Nephron (organoid): Measurements from ENCODE around the gene PDE6B.

ENCODE experiments used
- H3K27ac Mint-ChIP-seq, 3 experiments: 2 replicates each; pipeline ENCODE4 v1.8.0; 2020; ENCODE audit warnings: mixed read lengths in 3 of 3, mild to moderate bottlenecking in 2 of 3, moderate library complexity in 1 of 3
- H3K27me3 Mint-ChIP-seq: 2 replicates; pipeline ENCODE4 v1.8.0; 2021; ENCODE audit warnings: low read depth, mild to moderate bottlenecking, moderate library complexity, mixed read lengths
- H3K36me3 Mint-ChIP-seq: 2 replicates; pipeline ENCODE4 v1.8.0; 2020; ENCODE audit warnings: low read depth, mixed read lengths
- H3K4me1 Mint-ChIP-seq: 2 replicates; pipeline ENCODE4 v1.8.0; 2020; ENCODE audit warnings: mixed read lengths
- H3K4me3 Mint-ChIP-seq, 3 experiments: 2 replicates each; pipeline ENCODE4 v1.8.0; 2020; ENCODE audit warnings: mild to moderate bottlenecking in 3 of 3, mixed read lengths in 3 of 3, moderate library complexity in 2 of 3
- H3K9me3 Mint-ChIP-seq: 2 replicates; pipeline ENCODE4 v1.8.0; 2020; ENCODE audit warnings: mixed read lengths
- TF ChIP-seq, protein P1 (sequence below), 3 experiments: fragments of 200-600 bp; sonication (generic); IDR thresholded peaks; one replicate each; pipeline ENCODE4 v1.5.0; 2021; ENCODE audit warnings: antibody characterized with exemption in 3 of 3; ENCODE audit not compliant: unreplicated experiment in 3 of 3

PDE6B gene

DNA sequence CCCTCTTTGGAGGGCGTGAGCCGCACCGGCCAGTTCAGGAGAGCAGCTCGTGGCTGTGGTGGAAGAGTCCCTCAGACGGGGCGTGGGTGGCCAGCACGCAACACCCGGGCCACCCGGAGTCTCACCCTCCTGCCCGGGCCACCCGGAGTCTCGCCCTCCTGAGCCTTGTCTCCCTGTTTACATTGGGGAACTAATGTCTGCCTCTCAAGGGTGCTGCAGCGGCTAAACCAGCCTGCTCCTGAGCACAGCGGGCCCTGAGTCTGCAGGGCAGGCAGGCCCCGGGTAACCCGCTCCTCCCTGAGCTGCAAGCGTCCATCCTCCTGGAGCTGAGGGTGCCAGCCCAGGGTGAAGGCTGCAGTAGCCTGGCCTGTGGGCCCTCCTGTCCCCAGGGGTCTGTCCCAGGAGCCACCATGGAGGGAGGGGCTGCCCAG lies 3.0 kb downstream of the PDE6B start:
- TF ChIP-seq, protein P1, sequence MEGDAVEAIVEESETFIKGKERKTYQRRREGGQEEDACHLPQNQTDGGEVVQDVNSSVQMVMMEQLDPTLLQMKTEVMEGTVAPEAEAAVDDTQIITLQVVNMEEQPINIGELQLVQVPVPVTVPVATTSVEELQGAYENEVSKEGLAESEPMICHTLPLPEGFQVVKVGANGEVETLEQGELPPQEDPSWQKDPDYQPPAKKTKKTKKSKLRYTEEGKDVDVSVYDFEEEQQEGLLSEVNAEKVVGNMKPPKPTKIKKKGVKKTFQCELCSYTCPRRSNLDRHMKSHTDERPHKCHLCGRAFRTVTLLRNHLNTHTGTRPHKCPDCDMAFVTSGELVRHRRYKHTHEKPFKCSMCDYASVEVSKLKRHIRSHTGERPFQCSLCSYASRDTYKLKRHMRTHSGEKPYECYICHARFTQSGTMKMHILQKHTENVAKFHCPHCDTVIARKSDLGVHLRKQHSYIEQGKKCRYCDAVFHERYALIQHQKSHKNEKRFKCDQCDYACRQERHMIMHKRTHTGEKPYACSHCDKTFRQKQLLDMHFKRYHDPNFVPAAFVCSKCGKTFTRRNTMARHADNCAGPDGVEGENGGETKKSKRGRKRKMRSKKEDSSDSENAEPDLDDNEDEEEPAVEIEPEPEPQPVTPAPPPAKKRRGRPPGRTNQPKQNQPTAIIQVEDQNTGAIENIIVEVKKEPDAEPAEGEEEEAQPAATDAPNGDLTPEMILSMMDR (IDR thresholded peaks at IDR 0.05; ENCODE audit: unreplicated experiment in 3 of 3) = no peak

DNA sequence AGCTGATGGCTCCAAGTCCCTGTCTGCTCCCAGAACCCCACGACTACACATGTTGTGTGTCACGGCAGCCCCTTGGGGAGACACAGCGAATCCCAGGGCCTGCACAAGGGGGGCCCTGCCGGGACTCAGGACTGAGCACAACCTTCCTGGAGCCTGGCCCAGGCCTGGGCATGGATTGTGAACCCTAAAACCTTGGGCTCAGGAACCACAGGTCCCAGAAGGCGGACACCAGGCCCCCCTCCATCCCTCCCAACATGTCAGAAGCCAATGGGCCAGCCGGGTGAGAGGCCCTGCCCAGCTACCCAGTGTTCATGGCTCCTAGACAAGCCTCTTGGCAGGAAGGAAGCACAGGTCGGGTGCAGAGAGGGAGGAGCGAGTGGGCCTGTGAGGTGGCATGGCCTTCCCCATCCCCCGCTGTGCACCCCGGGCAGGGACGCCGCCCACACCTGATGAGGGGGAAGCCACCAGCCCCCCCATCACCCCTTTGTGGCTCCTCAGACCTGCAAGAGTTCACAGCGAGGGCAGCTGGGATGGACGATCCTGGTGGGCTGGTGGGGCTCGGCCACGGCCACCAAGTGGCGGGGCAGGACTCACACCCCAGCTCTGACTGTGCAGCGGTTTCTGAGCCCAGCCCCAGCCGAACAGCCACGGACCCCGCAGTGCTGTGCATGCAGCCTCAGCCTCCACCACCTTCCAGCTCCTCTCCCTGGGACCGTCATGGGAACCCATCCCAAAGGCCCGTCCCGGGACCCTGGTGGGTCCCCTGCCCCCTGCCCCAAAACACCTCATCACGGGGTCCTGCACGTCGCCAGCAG lies 3.7 kb downstream of the PDE6B start:
- H3K4me1 Mint-ChIP-seq = peaks cover 26% of the 10 kb centered on the region
- peaks cover 4% of the 10 kb centered on the region for H3K9me3 Mint-ChIP-seq
- H3K36me3 Mint-ChIP-seq = peaks cover 8% of the 10 kb centered on the region
- no peak overlapping the region for H3K4me3 Mint-ChIP-seq
- H3K27me3 Mint-ChIP-seq = peaks cover 17% of the 10 kb centered on the region
- TF ChIP-seq, protein P1 (IDR thresholded peaks at IDR 0.05; ENCODE audit: unreplicated experiment in 3 of 3) = no peak
- peak overlapping the region in 1 of 3 experiments; percentile 64 for H3K27ac Mint-ChIP-seq

More for the DNA sequence above, 3.0 kb downstream of the PDE6B start:
- peaks cover 8% of the 10 kb centered on the region for H3K36me3 Mint-ChIP-seq
- H3K4me3 Mint-ChIP-seq = no peak overlapping the region
- peaks cover 17% of the 10 kb centered on the region for H3K27me3 Mint-ChIP-seq
- peaks cover 26% of the 10 kb centered on the region for H3K4me1 Mint-ChIP-seq
- peaks cover 4% of the 10 kb centered on the region for H3K9me3 Mint-ChIP-seq
- H3K27ac Mint-ChIP-seq = no peak overlapping the region

DNA sequence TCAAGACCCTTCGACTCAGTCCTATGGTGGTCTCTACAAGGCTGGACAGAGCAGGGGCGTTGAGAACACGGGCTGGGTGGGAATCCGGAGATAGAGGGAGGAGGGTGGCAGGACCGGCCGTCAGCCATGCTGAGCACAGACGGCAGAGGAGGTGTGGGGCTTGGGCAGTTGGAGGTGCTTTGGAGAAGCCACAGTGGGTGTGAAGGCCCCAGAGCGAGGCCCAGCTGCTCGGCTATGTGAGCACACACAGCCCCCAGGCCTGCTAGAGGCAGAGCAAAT lies 4.2 kb downstream of the PDE6B start:
- TF ChIP-seq, protein P1 (IDR thresholded peaks at IDR 0.05; ENCODE audit: unreplicated experiment in 3 of 3) = no peak
- Mint-ChIP-seq H3K27me3 (peaks cover 19% of the 10 kb centered on the region), H3K4me3 (peak overlapping the region in 1 of 3 experiments; percentile 57), H3K27ac (peak overlapping the region in 2 of 3 experiments; percentile 30 to 64), H3K4me1 (peaks cover 21% of the 10 kb centered on the region), H3K9me3 (peaks cover 4% of the 10 kb centered on the region), H3K36me3 (peaks cover 8% of the 10 kb centered on the region)

DNA sequence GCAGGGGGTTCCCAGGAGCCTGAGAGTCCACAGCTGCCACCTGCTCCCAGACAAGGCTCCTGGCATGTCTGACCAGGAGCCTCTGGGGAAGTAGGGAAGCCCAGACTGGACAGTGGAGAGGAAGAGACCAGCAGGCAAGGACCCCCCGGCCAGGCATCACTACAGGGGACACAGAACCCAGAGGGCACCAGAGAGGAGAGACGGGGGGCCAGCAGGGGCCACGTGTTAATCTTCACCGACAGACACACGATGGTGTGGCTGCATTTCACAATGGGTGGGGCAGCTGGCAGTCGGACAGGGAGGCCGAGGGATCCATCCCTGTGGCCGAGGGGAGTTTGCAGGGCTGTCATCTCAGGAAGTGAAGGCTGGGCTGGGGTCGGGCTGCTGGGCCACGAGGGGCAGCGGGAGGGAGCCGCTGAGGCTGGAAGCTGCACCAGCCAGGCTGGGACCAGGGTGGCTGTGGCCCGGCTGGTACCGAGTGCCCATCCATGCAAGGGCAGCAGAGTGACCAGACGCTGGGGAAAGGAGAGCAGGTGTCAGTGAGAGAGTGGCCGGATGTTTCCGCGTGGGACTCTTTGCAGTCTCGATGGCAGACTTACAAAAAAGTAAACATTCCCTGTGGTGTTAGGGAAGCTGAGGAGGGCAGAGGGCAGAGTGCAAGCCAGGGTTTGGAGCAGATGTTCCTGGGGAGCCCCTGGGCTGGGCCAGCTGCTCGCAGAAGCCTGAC lies 4.7 kb downstream of the PDE6B start:
- Mint-ChIP-seq H3K4me3 (peak overlapping the region in 1 of 3 experiments; percentile 57), H3K9me3 (peaks cover 4% of the 10 kb centered on the region), H3K4me1 (peaks cover 21% of the 10 kb centered on the region), H3K27ac (peak overlapping the region in 2 of 3 experiments; percentile 30 to 64), H3K36me3 (peaks cover 8% of the 10 kb centered on the region), H3K27me3 (peaks cover 21% of the 10 kb centered on the region)
- TF ChIP-seq, protein P1 (IDR thresholded peaks at IDR 0.05; ENCODE audit: unreplicated experiment in 3 of 3) = no peak

DNA sequence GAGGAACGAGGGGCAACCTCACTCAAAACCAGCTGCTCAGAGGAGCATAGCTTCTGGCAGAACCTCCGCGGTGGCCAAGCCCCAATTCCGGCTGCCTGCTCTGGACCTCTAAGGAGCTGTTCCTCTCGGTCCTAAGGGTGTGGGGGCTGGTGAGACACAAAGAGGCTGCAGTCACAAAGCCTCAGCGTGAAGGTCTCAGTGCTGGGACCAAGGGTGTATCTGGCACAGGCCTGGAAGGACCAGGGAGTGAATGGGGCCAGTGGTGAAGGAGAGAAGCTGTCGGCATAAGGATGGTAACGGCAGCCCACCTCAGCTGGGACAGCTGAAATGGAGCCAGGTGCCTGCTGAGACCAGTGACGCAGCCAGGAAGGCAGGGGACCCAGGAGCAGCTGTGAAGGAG lies 5.3 kb downstream of the PDE6B start:
- Mint-ChIP-seq H3K27me3 (peaks cover 21% of the 10 kb centered on the region), H3K4me1 (peaks cover 21% of the 10 kb centered on the region), H3K27ac (no peak overlapping the region), H3K4me3 (peak overlapping the region in 1 of 3 experiments; percentile 8), H3K9me3 (peaks cover 4% of the 10 kb centered on the region), H3K36me3 (peaks cover 8% of the 10 kb centered on the region)
- TF ChIP-seq, protein P1 (IDR thresholded peaks at IDR 0.05; ENCODE audit: unreplicated experiment in 3 of 3) = no peak
